GM23338 (cell line): ENCODE results near the gene CTNNA3. TPM values are rescaled to one million over a fixed set of nuclear protein-coding genes. Genes with fewer than 3 reads are reported as not detected.

Experiments
- ATAC-seq: fragments of 200-7000 bp; cut with Tn5 transposase; 3 replicates; pipeline ENCODE4 v1.9.1; 2020
- DNase-seq: peaks from one replicate; pipeline ENCODE4 v3.0.0-alpha.2; 2015; ENCODE audit warnings: low spot score
- H2AFZ ChIP-seq: fragments of 200-600 bp; sonication (generic); 2 replicates; pipeline ENCODE4 v1.8.0; 2016; ENCODE audit warnings: antibody characterized with exemption, mild to moderate bottlenecking, moderate library complexity
- H3F3A ChIP-seq: fragments of 200-600 bp; sonication (generic); replicated peaks from 2 replicates; pipeline ENCODE4 v1.8.0; 2017; ENCODE audit warnings: antibody characterized with exemption, mixed run types, low read depth
- H3K27ac ChIP-seq: fragments of 200-600 bp; sonication (generic); 2 replicates; pipeline ENCODE4 v1.6.1; 2016; ENCODE audit warnings: low read depth
- H3K27me3 ChIP-seq: fragments of 200-600 bp; sonication (generic); 2 replicates; pipeline ENCODE4 v1.8.0; 2016; ENCODE audit warnings: mild to moderate bottlenecking, mixed run types, moderate library complexity; ENCODE audit not compliant: insufficient read depth
- H3K36me3 ChIP-seq: fragments of 200-600 bp; sonication (generic); 2 replicates; pipeline ENCODE4 v1.8.0; 2016; ENCODE audit warnings: mild to moderate bottlenecking; ENCODE audit not compliant: insufficient read depth
- H3K4me1 ChIP-seq: fragments of 200-600 bp; sonication (generic); 2 replicates; pipeline ENCODE4 v1.8.0; 2016; ENCODE audit warnings: mild to moderate bottlenecking, moderate library complexity; ENCODE audit not compliant: insufficient read depth
- H3K4me2 ChIP-seq: fragments of 200-600 bp; sonication (generic); 2 replicates; pipeline ENCODE4 v1.7.1; 2017; ENCODE audit warnings: mixed run types
- H3K4me3 ChIP-seq: fragments of 200-600 bp; sonication (generic); 2 replicates; pipeline ENCODE4 v1.6.1; 2016; ENCODE audit warnings: mixed run types
- H3K79me2 ChIP-seq: fragments of 200-600 bp; sonication (generic); replicated peaks from 2 replicates; pipeline ENCODE4 v1.8.0; 2017; ENCODE audit warnings: mild to moderate bottlenecking; ENCODE audit not compliant: insufficient read depth
- H3K9me2 ChIP-seq: fragments of 200-600 bp; sonication (generic); 2 replicates; pipeline ENCODE4 v1.8.0; 2017; ENCODE audit not compliant: insufficient read depth
- H4K20me1 ChIP-seq: fragments of 200-600 bp; sonication (generic); replicated peaks from 2 replicates; pipeline ENCODE4 v1.8.0; 2017; ENCODE audit warnings: mild to moderate bottlenecking; ENCODE audit not compliant: insufficient read depth
- H3K27ac Mint-ChIP-seq: 2 replicates; pipeline ENCODE4 v1.8.0; 2020; ENCODE audit warnings: inconsistent platforms, mild to moderate bottlenecking, moderate library complexity, mixed read lengths
- H3K27me3 Mint-ChIP-seq: 3 replicates; pipeline ENCODE4 v1.8.0; 2022; ENCODE audit warnings: low read depth, mild to moderate bottlenecking, moderate library complexity, mixed read lengths, inconsistent platforms; ENCODE audit not compliant: insufficient read depth, poor library complexity
- H3K36me3 Mint-ChIP-seq: 3 replicates; pipeline ENCODE4 v1.8.0; 2021; ENCODE audit warnings: low read depth, mild to moderate bottlenecking, inconsistent platforms, moderate library complexity, mixed read lengths
- H3K4me1 Mint-ChIP-seq: 3 replicates; pipeline ENCODE4 v1.8.0; 2020; ENCODE audit warnings: mild to moderate bottlenecking, inconsistent platforms, mixed read lengths
- H3K4me3 Mint-ChIP-seq: 3 replicates; pipeline ENCODE4 v1.8.0; 2021; ENCODE audit warnings: moderate library complexity, mild to moderate bottlenecking, inconsistent platforms, mixed read lengths
- H3K9me3 Mint-ChIP-seq: 3 replicates; pipeline ENCODE4 v1.8.0; 2020; ENCODE audit warnings: moderate library complexity, mild to moderate bottlenecking, inconsistent platforms, mixed read lengths
- CREB1 ChIP-seq: fragments of 250-450 bp; sonication (Bioruptor Pico); IDR thresholded peaks from 2 replicates; pipeline ENCODE4 v1.5.0; 2020; ENCODE audit warnings: low read depth, mild to moderate bottlenecking, moderate library complexity
- CTCF ChIP-seq, 2 experiments: fragments of 200-600 bp in 1 of 2; sonication (generic) in 1 of 2; conservative IDR thresholded peaks; 2 replicates each; pipeline versions ENCODE4 v1.5.1 to v1.6.1; 2016 to 2017; ENCODE audit warnings: antibody characterized with exemption in 2 of 2, low read depth in 2 of 2, mild to moderate bottlenecking in 2 of 2, moderate library complexity in 1 of 2
- ETS1 ChIP-seq: IDR thresholded peaks from 2 replicates; pipeline ENCODE4 v1.6.1; 2016; ENCODE audit warnings: antibody characterized with exemption
- EZH2 ChIP-seq: fragments of 200-600 bp; sonication (generic); IDR thresholded peaks from one replicate; pipeline ENCODE4 v1.8.0; 2017; ENCODE audit warnings: antibody characterized with exemption, mild to moderate bottlenecking, low read depth; ENCODE audit not compliant: unreplicated experiment
- EZH2phosphoT487 ChIP-seq: fragments of 200-600 bp; sonication (generic); IDR thresholded peaks from one replicate; pipeline ENCODE4 v1.8.1; 2018; ENCODE audit warnings: antibody characterized with exemption; ENCODE audit not compliant: unreplicated experiment
- JUNB ChIP-seq: IDR thresholded peaks from one replicate; pipeline ENCODE4 v1.6.1; 2016; ENCODE audit warnings: antibody characterized with exemption; ENCODE audit not compliant: unreplicated experiment
- NANOG ChIP-seq: IDR thresholded peaks from 2 replicates; pipeline ENCODE4 v1.6.1; 2016; ENCODE audit warnings: antibody characterized with exemption, borderline replicate concordance
- POLR2AphosphoS5 ChIP-seq: IDR thresholded peaks from 2 replicates; pipeline ENCODE4 v1.6.1; 2016; ENCODE audit warnings: antibody characterized with exemption, low read depth
- REST ChIP-seq: IDR thresholded peaks from one replicate; pipeline ENCODE4 v1.6.1; 2018; ENCODE audit warnings: antibody characterized with exemption; ENCODE audit not compliant: unreplicated experiment
- STAT1 ChIP-seq: IDR thresholded peaks from one replicate; pipeline ENCODE4 v1.6.1; 2016; ENCODE audit warnings: antibody characterized with exemption; ENCODE audit not compliant: unreplicated experiment
- ZNF114 ChIP-seq: fragments of 250-450 bp; sonication (Bioruptor Pico); IDR thresholded peaks from 2 replicates; pipeline ENCODE4 v1.5.0; 2020; ENCODE audit warnings: mild to moderate bottlenecking, moderate library complexity
- ZNF331 ChIP-seq: fragments of 250-450 bp; sonication (Bioruptor Pico); IDR thresholded peaks from 2 replicates; pipeline ENCODE4 v1.5.0; 2020; ENCODE audit warnings: low read depth, mild to moderate bottlenecking, moderate library complexity
- ZNF462 ChIP-seq: fragments of 250-450 bp; sonication (Bioruptor Pico); IDR thresholded peaks from 2 replicates; pipeline ENCODE4 v1.5.0; 2020; ENCODE audit warnings: mild to moderate bottlenecking, moderate library complexity
- polyA plus RNA-seq: library from polyadenylated mRNA; unstranded; fragments of >200 nt; fragmentation: Nextera tagmentation; extraction: Ambion mirVana; gene quantifications from 2 replicates; pipeline ENCODE4 v1.2.1, GENCODE V29; 2016
- total RNA-seq: library from RNA; depleted of rRNA; stranded (reverse); fragments of >200 nt; shearing (Covaris generic); gene quantifications from 2 replicates; pipeline ENCODE4 v1.2.3, GENCODE V29; 2014

CTNNA3 gene
- total and polyA plus RNA-seq, 2 experiments from 2014 or later = 0.71 to 3.3 TPM

GRCh38 chr10:66586897-66587679 is 1108.9 kb downstream of the CTNNA3 start:
- Histone ChIP-seq H3K27ac (no peak overlapping the region), H3K36me3 (no peaks in the 10 kb centered on the region), H3K4me1 (no peaks in the 10 kb centered on the region), H3K27me3 (no peaks in the 10 kb centered on the region), H3K4me2 (no peak overlapping the region), H2AFZ (no peak overlapping the region), H3F3A (no peaks in the 10 kb centered on the region), H3K4me3 (no peak overlapping the region), H3K9me2 (no peaks in the 10 kb centered on the region), H3K79me2 (no peaks in the 10 kb centered on the region), H4K20me1 (no peaks in the 10 kb centered on the region)
- ATAC-seq = no peak
- no peak for TF ChIP-seq ZNF114
- TF ChIP-seq ZNF331 (CRISPR knock-in tag) = no peak
- TF ChIP-seq REST = no peak
- no peak for TF ChIP-seq NANOG
- TF ChIP-seq CTCF (conservative IDR thresholded peaks at IDR 0.05; ENCODE audit: low read depth in 2 of 2) = no peak
- TF ChIP-seq EZH2 = no peak
- no peak for TF ChIP-seq ZNF462 (CRISPR knock-in tag)
- no peak for TF ChIP-seq JUNB
- TF ChIP-seq ETS1 = no peak
- no peak for TF ChIP-seq POLR2AphosphoS5
- no peak for TF ChIP-seq EZH2phosphoT487
- no peak for TF ChIP-seq CREB1 (CRISPR knock-in tag)
- TF ChIP-seq STAT1 = no peak
- Mint-ChIP-seq H3K4me1 (no peaks in the 10 kb centered on the region), H3K27me3 (no peaks in the 10 kb centered on the region), H3K9me3 (no peaks in the 10 kb centered on the region), H3K4me3 (no peak overlapping the region), H3K27ac (no peak overlapping the region), H3K36me3 (no peaks in the 10 kb centered on the region)
- DNase-seq = no peak
